NCI-H748 (cell line): ENCODE measurements around the gene MAP3K7CL.

Source experiments
- DNase-seq: peaks from one replicate; lab custom pipeline; 2025; ENCODE audit not compliant: unreplicated experiment; lab: John Stamatoyannopoulos, UW

The MAP3K7CL gene, protein sequence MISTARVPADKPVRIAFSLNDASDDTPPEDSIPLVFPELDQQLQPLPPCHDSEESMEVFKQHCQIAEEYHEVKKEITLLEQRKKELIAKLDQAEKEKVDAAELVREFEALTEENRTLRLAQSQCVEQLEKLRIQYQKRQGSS

DNA sequence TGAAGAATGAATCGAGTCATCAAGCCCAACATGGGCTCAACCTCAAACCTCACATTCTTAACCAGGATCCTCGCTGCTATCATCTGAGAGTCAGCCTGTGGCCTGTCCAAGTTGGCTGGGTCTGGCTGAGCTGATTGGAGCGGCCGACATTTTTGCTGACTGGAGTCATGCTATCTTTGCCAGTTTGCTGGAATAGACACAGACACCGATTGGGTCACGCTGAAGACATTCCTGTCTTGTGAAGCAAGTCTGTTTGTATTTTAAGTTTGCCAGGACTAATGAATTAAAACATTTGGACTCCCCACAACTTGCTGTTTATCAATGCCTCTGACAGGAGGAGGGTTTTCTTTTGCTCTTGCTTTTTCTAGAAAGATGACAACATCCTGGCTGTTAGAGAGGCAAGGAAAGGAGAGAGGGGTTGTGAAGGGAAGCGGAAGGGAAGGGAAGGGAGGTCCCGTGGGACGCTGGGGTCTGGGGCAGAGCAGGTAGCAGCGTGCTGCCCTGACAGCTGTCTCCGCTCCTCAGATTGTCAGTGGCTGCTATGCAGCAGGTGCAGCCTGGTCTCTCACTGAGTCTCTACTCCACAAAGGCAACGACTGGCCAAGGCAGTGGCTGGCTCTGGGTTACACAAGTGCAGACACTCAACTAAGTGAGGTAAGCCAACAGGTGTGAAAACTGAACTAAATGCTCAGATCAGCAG is at the start of gene MAP3K7CL:
TSS of gene MAP3K7CL (plus strand) at position 375 of the 700 bp plus-strand sequence. CDS start 2,701 bp downstream, outside the sequence.
- no peak for DNase-seq

GRCh38 chr21:29082046-29082815 is 48.2 kb upstream of the MAP3K7CL start:
- DNase-seq, result peak; percentile 3

- DNase-seq, result no peak
Measured at GRCh38 chr21:29083306-29083705, 47.1 kb upstream of the MAP3K7CL start.

DNA sequence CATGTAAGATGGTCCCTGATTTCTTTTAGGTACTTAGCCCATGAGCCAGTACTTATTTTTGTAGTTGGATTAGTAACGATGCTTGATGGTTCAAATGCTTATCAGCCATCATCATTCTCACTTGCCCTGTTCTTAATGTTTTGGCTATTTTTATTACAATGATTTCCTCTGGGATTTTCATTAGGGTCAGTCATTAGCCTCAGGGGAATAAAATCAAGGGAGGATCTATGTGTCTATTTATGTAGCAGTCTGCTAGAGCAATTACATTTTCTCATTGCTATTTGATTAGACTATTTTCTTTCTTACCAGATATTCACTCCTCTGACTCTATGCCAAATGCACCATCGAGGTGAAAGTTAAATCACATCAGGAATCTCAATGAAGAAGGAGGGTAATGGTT is 46.1 kb upstream of the MAP3K7CL start:
- DNase-seq, result no peak

DNA sequence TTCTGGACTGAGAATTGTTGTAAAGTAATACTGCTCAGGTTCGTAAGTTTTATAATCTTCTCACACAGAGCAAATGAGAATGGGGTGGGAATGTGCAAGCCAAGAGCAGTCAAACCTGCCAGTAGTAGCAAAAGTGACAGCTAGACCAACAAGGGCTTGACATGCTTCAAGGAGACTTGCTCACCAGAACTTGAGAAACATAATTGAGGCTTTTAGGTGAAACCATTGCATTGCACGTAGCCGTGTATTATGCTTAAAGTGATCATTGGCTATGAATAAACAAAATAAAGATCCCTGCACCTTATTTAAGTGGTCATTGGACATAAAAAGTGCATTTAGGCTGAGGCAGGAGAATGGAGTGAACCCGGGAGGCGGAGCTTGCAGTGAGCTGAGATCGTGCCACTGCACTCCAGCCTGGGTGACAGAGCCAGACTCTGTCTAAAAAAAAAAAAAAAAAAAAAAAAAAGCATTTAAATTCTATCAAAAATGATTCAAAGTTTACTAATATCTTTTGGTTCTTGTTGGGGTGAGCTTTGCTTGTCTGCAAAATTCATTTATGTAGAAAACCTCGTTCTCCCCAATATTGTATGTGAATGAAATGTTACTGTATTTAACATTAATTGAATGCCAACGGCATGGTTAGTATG is 45.2 kb upstream of the MAP3K7CL start:
- DNase-seq, result no peak

- no peak for DNase-seq
Measured at GRCh38 chr21:29091033-29091432, 39.4 kb upstream of the MAP3K7CL start.

DNA sequence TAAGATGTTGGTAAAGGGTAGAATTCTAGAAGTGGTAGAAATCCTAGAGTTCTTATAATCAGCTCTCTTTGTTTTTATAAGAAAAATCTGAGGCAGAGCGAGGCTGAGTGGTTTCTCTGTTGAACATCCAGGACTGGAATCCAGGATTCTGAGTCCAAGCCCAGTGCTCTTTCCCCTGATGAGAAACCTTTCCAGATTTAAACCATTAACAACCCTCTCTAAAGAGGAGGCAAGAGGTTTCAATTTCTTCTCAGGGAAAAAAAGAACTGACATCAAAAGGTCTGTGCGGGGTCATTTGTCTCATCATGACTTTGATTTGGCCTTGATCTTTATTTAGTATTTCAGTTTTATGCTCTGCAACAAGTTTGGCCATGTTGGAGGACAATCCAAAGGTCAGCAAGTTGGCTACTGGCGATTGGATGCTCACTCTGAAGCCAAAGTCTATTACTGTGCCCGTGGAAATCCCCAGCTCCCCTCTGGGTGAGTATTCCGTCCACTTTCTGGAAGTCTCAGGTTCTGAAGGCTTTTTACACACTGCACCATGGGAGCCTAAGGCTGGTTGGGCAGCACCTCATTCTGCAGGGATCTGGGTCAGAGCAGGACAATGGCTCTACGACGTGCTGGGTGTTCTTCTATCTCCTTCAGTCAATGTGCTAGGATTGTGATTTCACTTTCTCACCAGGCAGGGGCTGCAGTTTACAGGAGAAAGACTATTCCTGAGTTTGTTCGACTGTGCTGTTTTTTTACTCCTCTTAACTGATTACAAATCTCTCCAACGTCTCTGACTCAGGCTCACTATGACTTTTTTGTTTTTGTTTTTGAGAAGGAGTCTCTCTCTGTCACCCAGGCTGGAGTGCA is 38.1 kb upstream of the MAP3K7CL start:
- no peak for DNase-seq

GRCh38 chr21:29096218-29097015 is 34.0 kb upstream of the MAP3K7CL start:
- DNase-seq, result no peak

- no peak for DNase-seq
Measured at GRCh38 chr21:29098156-29098555, 32.3 kb upstream of the MAP3K7CL start.

- DNase-seq, result no peak
Measured at GRCh38 chr21:29102791-29103257, 27.6 kb upstream of the MAP3K7CL start.

GRCh38 chr21:29104239-29104708 is 26.2 kb upstream of the MAP3K7CL start:
- peak; percentile 4 for DNase-seq

- DNase-seq, result no peak
Measured at GRCh38 chr21:29105218-29105617, 25.2 kb upstream of the MAP3K7CL start.

- DNase-seq, result no peak
Measured at GRCh38 chr21:29114765-29115500, 15.5 kb upstream of the MAP3K7CL start.

- DNase-seq, result no peak
Measured at GRCh38 chr21:29115899-29116298, 14.5 kb upstream of the MAP3K7CL start.

GRCh38 chr21:29117372-29117955 is 13.0 kb upstream of the MAP3K7CL start:
- peak; percentile 46 for DNase-seq

DNA sequence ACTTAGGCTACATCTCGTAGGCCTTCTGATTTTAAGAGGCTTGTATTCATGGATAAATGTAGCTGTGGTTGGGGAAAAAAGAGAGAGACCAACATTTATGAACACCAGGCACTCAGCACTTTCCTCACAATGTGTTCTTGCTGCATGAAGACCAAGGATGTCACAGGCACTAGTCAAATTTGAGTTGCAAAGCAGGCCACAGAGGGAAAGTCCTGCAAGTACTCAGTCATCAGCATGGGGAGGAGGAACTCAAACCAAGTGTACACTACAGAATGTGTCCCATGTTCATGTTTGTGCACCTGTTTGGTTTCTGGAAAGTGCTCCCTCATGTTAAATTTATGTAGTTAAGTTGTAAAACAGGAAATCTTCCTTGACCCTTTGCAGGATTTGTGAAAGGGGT is 8.7 kb upstream of the MAP3K7CL start:
- DNase-seq, result no peak

DNA sequence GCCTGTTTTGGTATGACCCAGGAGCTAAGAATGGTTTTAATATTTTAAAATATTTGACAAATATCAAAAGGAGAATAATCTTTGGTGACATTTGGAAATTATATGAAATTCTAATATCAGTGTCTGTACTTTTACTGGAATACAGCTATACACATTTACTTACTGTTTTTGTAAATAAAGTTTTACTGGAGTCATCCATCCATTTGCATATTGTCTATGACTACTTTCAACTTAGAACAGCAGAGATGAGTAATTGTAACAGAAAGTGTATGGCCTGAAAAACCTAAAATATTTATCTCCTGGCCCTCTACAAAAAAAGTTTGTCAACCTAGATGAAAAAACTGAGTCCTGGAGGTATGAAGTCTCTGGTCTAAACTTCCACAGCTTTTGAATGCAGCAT is 5.8 kb upstream of the MAP3K7CL start:
- DNase-seq, result no peak

GRCh38 chr21:29125191-29125590 is 5.3 kb upstream of the MAP3K7CL start:
- no peak for DNase-seq

GRCh38 chr21:29125979-29126378 is 4.5 kb upstream of the MAP3K7CL start:
- DNase-seq, result no peak
